Measurements from ENCODE around the gene DYNC2LI1. TPM values are rescaled to one million over a fixed set of nuclear protein-coding genes. Genes with fewer than 3 reads are reported as not detected.

The DYNC2LI1 gene
- total RNA-seq, 1 donor from 2014 or later, result 29.7 TPM

DNA sequence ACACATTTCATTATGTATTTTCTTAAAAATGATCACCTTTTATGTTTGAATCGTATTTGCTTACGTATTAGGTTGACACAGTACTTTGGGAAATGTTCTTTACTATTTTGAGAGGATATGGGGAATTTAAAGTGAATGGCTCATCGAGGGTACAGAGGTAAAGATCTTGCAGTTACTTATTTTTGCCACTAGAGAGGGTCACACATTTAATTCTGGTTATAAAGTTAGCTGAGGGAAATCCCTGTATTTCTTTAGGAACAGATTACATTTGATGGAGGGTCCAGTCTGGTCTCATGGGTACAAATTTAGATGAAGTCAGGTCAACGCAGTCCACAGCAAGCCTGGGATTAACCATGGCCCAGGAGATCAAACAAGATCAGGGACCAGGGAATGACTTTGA, 24.5 kb downstream of the DYNC2LI1 start:
- no peaks in the 10 kb centered on the region for H3K27me3 ChIP-seq
- no peaks in the 10 kb centered on the region for H3K9me3 ChIP-seq

DNA sequence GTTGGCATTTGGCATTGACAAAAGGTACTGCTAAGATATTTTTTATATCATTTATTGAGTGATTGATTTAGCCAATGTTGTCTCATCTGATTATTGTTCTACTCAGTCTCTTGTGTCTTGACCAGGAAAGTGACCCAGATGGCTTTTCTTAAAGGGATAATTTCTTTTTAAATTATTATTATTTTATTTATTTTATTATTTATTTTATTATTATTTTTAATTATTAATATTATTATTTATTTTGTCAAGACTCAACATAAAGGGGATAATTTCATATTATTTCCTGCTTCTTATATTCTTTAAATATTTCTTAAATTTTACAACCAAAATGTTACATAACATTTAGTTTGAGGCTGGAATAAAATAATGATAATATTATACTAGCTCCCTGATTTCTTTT, 27.1 kb downstream of the DYNC2LI1 start:
- Histone ChIP-seq H3K4me1 (no peaks in the 10 kb centered on the region), H3K4me3 (no peak overlapping the region), H3K9me3 (no peaks in the 10 kb centered on the region), H3K27me3 (no peaks in the 10 kb centered on the region), H3K36me3 (no peaks in the 10 kb centered on the region), H3K27ac (no peak overlapping the region)
- no peak for DNase-seq (ENCODE audit: extremely low spot score in 2 of 2)
- intact Hi-C loops (cut with DNase I), result no loop called here
- TF ChIP-seq POLR2A (IDR thresholded peaks at IDR 0.05) (no peak), POLR2AphosphoS5 (IDR thresholded peaks at IDR 0.05; ENCODE audit: insufficient read depth in 1 of 2, low read depth in 1 of 2) (no peak)
- TF ChIP-seq, protein P1, sequence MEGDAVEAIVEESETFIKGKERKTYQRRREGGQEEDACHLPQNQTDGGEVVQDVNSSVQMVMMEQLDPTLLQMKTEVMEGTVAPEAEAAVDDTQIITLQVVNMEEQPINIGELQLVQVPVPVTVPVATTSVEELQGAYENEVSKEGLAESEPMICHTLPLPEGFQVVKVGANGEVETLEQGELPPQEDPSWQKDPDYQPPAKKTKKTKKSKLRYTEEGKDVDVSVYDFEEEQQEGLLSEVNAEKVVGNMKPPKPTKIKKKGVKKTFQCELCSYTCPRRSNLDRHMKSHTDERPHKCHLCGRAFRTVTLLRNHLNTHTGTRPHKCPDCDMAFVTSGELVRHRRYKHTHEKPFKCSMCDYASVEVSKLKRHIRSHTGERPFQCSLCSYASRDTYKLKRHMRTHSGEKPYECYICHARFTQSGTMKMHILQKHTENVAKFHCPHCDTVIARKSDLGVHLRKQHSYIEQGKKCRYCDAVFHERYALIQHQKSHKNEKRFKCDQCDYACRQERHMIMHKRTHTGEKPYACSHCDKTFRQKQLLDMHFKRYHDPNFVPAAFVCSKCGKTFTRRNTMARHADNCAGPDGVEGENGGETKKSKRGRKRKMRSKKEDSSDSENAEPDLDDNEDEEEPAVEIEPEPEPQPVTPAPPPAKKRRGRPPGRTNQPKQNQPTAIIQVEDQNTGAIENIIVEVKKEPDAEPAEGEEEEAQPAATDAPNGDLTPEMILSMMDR (IDR thresholded peaks at IDR 0.05), result no peak

More for the DNA sequence above, 24.5 kb downstream of the DYNC2LI1 start:
- TF ChIP-seq POLR2AphosphoS5 (IDR thresholded peaks at IDR 0.05; ENCODE audit: insufficient read depth in 1 of 2, low read depth in 1 of 2) (no peak), POLR2A (IDR thresholded peaks at IDR 0.05) (no peak)
- TF ChIP-seq, protein P1 (IDR thresholded peaks at IDR 0.05), result no peak
- no peak for DNase-seq (ENCODE audit: extremely low spot score in 2 of 2)
- intact Hi-C loops (cut with DNase I), result no loop called here
- no peak overlapping the region for H3K27ac ChIP-seq
- H3K4me3 ChIP-seq, result no peak overlapping the region
- H3K4me1 ChIP-seq, result no peaks in the 10 kb centered on the region
- peaks cover 0 to under 1% of the 10 kb centered on the region in 2 donors for H3K36me3 ChIP-seq

DNA sequence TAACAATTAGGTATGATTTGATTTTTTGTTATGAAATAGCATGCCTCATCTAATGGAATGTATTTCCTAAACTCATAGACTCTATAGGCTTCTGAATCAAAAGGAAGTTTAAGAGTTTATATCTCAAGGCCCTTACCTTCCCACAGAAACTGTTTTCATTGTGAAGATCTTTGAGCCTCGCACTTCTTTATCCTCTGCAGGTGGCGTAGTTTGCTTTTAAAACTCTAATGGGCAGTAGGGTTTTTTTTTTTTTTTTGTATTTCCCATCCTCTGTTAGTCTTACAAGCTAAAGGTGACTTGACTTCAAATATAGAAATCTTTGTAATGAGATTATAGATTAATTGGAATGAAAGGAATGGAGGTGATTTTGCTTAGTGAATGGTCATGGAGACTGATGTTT, 28.3 kb downstream of the DYNC2LI1 start:
- Histone ChIP-seq H3K36me3 (no peaks in the 10 kb centered on the region), H3K9me3 (no peaks in the 10 kb centered on the region), H3K27ac (no peak overlapping the region), H3K4me3 (no peak overlapping the region), H3K27me3 (no peaks in the 10 kb centered on the region), H3K4me1 (no peaks in the 10 kb centered on the region)
- intact Hi-C loops (cut with DNase I), result no loop called here
- TF ChIP-seq, protein P1 (IDR thresholded peaks at IDR 0.05), result no peak
- TF ChIP-seq POLR2AphosphoS5 (IDR thresholded peaks at IDR 0.05; ENCODE audit: insufficient read depth in 1 of 2, low read depth in 1 of 2) (no peak), POLR2A (IDR thresholded peaks at IDR 0.05) (no peak)
- DNase-seq (ENCODE audit: extremely low spot score in 2 of 2), result no peak

DNA sequence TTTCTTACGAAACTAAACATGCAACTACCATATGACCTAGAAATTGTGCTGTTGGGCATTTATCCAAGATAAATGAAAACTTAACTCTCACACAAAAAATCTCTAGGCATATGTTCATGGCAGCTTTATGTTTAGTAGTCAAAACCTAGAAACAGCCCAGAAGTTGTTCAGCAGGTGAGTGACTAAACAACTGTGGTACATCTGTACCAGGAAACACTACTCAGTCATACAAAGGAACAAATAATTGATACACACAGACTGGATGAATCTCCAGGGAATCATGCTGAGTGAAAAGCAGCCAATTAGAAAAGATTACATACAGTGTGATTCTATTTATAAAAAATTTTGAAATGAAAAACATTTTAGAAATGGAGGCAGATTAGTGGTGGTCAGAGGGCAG, 29.3 kb downstream of the DYNC2LI1 start:
- H3K27me3 ChIP-seq, result no peaks in the 10 kb centered on the region
- no peaks in the 10 kb centered on the region for H3K36me3 ChIP-seq
- no peaks in the 10 kb centered on the region for H3K9me3 ChIP-seq
- no peaks in the 10 kb centered on the region for H3K4me1 ChIP-seq
- TF ChIP-seq POLR2A (IDR thresholded peaks at IDR 0.05) (no peak), POLR2AphosphoS5 (IDR thresholded peaks at IDR 0.05; ENCODE audit: insufficient read depth in 1 of 2, low read depth in 1 of 2) (no peak)
- TF ChIP-seq, protein P1 (IDR thresholded peaks at IDR 0.05), result no peak
- no peak overlapping the region for H3K4me3 ChIP-seq
- DNase-seq (ENCODE audit: extremely low spot score in 2 of 2), result no peak
- intact Hi-C loops (cut with DNase I), result no loop called here
- no peak overlapping the region for H3K27ac ChIP-seq

DNA sequence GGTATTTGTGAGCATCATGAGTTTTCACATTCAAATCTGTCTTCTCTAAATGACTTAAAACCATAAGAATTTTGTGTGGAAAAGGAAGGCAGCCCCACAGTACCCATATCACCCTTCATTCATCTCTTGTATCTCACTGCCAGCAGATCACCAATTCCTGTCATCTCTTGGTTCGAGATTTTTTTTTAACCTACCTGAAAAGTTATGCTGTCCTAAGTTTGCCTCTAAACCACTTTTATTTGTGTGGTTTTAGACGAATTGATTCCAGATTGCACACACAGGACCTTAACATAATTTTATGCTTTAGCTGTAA, 32.8 kb downstream of the DYNC2LI1 start:
- Histone ChIP-seq H3K27ac (no peak overlapping the region), H3K36me3 (peaks cover 0 to 16% of the 10 kb centered on the region in 2 donors), H3K9me3 (no peaks in the 10 kb centered on the region), H3K4me1 (no peaks in the 10 kb centered on the region), H3K4me3 (no peak overlapping the region), H3K27me3 (no peaks in the 10 kb centered on the region)
- TF ChIP-seq POLR2AphosphoS5 (IDR thresholded peaks at IDR 0.05; ENCODE audit: insufficient read depth in 1 of 2, low read depth in 1 of 2) (no peak), POLR2A (IDR thresholded peaks at IDR 0.05) (no peak)
- TF ChIP-seq, protein P1 (IDR thresholded peaks at IDR 0.05), result no peak
- intact Hi-C loops (cut with DNase I), result no loop called here
- DNase-seq (ENCODE audit: extremely low spot score in 2 of 2), result no peak
